OCI-LY7 (cell line): Measurements from ENCODE around the gene OR13J1.

Experiments used
- CTCF ChIP-seq: fragments of 200-600 bp; sonication (generic); conservative IDR thresholded peaks from 2 replicates; pipeline ENCODE4 v1.5.1; 2014; ENCODE audit warnings: mild to moderate bottlenecking, antibody characterized with exemption, low read length, moderate library complexity, mixed read lengths
- EZH2phosphoT487 ChIP-seq: fragments of 200-600 bp; sonication (generic); IDR thresholded peaks from 2 replicates; pipeline ENCODE4 v1.6.1; 2018; ENCODE audit warnings: low read depth, borderline replicate concordance, mild to moderate bottlenecking, mixed run types, antibody characterized with exemption, low read length, moderate library complexity, mixed read lengths

- TF ChIP-seq CTCF (no peak), EZH2phosphoT487 (no peak)
Observed at GRCh38 chr9:35820076-35820475, 50.1 kb downstream of the OR13J1 start.
